Tibial artery (tissue), 4 donors: ENCODE results near the gene COX14.

Experiments used
- DNase-seq, 2 donors: peaks; one replicate each; pipeline ENCODE4 v3.0.0-alpha.2; 2019
- H3K27ac ChIP-seq, 2 donors: fragments of 200-600 bp; sonication (generic) in 1 of 2; 1 replicate in 1 of 2; 2 replicates in 1 of 2; pipeline ENCODE4 v1.5.1; 2018 to 2019; ENCODE audit warnings: mild to moderate bottlenecking in 1 of 2
- H3K27me3 ChIP-seq, 2 donors: fragments of 200-600 bp; sonication (generic) in 1 of 2; one replicate each; pipeline versions ENCODE4 v1.5.1 to v1.6.0; 2016 to 2019
- H3K36me3 ChIP-seq, 3 donors: fragments of 200-600 bp; sonication (generic) in 2 of 3; one replicate each; pipeline ENCODE4 v1.5.1; 2016 to 2019; ENCODE audit warnings: mild to moderate bottlenecking in 2 of 3
- H3K4me1 ChIP-seq, 4 donors: fragments of 200-600 bp; sonication (generic) in 2 of 4; 1 replicate in 3 of 4; 2 replicates in 1 of 4; pipeline ENCODE4 v1.5.1; 2016 to 2019
- H3K4me3 ChIP-seq, 2 donors: fragments of 200-600 bp; sonication (generic) in 1 of 2; 1 replicate in 1 of 2; 2 replicates in 1 of 2; pipeline ENCODE4 v1.5.1; 2018 to 2019; ENCODE audit warnings: mild to moderate bottlenecking in 2 of 2
- H3K9me3 ChIP-seq, 3 donors: fragments of 200-600 bp; sonication (generic) in 1 of 3; one replicate each; pipeline ENCODE4 v1.5.1; 2016 to 2019
- intact Hi-C: fragments of 100-400 bp; cut with DNase I; formaldehyde crosslinking; loops from one replicate; pipeline ENCODE4 v1.15.0; 2023; ENCODE audit warnings: low total_unique reads
- TF ChIP-seq, protein P1 (sequence below), 2 experiments: fragments of 200-600 bp in 1 of 2; fragments of 450-650 bp in 1 of 2; IDR thresholded peaks; one replicate each; pipeline ENCODE4 v1.5.1; 2017 to 2019; ENCODE audit warnings: antibody characterized with exemption in 2 of 2, mild to moderate bottlenecking in 1 of 2, moderate library complexity in 1 of 2

The COX14 gene

DNA sequence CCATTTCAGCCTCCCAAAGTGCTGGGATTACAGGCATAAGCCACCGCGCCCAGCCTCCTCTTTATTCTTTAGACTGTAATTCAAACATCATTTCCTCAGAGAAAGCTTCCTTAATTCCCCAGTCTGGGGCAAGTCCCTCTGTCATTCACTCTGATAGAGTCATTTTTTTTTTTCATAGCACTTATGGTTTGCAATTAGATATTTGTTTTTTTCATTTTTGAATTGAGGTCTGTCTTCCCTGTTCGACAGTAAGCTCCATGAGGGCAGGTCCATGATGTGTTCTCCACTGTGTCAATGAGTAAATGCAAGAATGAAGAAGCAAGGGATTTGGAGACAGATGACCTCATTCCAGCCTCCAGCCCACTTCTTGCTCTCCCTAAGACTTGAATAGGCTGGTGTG is 42.5 kb upstream of the COX14 start:
- intact Hi-C loops: no loop called here
- Histone ChIP-seq H3K27ac (no peak overlapping the region), H3K36me3 (no peaks in the 10 kb centered on the region), H3K27me3 (no peaks in the 10 kb centered on the region), H3K9me3 (no peaks in the 10 kb centered on the region), H3K4me1 (peaks cover 0 to 13% (median 4%) of the 10 kb centered on the region in 4 donors), H3K4me3 (no peak overlapping the region)
- TF ChIP-seq, protein P1, sequence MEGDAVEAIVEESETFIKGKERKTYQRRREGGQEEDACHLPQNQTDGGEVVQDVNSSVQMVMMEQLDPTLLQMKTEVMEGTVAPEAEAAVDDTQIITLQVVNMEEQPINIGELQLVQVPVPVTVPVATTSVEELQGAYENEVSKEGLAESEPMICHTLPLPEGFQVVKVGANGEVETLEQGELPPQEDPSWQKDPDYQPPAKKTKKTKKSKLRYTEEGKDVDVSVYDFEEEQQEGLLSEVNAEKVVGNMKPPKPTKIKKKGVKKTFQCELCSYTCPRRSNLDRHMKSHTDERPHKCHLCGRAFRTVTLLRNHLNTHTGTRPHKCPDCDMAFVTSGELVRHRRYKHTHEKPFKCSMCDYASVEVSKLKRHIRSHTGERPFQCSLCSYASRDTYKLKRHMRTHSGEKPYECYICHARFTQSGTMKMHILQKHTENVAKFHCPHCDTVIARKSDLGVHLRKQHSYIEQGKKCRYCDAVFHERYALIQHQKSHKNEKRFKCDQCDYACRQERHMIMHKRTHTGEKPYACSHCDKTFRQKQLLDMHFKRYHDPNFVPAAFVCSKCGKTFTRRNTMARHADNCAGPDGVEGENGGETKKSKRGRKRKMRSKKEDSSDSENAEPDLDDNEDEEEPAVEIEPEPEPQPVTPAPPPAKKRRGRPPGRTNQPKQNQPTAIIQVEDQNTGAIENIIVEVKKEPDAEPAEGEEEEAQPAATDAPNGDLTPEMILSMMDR (IDR thresholded peaks at IDR 0.05): no peak
- DNase-seq: no peak

DNA sequence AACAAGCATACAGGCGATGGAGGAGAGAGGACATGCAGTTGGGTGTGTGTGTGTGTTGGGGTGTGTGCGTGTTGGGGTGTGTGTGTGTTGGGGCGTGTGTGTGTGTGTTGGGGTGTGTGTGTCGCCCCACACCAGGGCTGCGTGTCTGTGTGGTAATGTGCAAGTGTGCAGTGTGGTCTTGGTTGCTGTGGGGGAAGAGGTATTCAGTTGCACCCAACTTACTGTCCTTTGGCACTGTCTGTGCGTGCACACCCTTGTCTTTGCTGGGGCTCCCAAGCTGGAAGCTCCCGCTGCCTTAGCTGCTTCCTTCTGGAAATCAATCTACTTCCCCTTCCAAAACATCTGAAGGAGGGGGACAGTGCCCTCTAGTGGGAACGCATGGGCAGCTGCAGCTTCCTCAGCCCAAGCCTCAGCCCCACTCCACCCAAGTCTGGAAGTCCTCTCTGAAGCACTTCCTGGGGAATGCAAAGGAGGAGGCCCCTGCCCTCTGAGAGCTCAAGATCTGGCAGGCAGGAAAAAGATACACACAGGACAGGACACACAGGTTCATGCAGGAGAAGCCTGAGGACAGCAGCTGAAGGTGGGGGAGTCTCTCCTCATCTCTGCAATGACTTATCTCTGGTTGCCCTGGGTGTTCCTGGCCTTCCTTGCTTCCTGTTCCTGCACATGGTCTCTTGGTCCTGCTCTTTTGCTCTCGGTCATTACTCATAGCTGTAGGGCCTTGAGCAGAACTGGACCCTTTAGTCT is 41.5 kb upstream of the COX14 start:
- no peaks in the 10 kb centered on the region for H3K9me3 ChIP-seq
- DNase-seq: peak; percentile 69 to 85
- H3K36me3 ChIP-seq: no peaks in the 10 kb centered on the region
- intact Hi-C loops: loop anchor here (1.0 to 5.0 kb wide), 2 partner anchors 31 to 247 kb away; no protein-coding TSS in a partner anchor
- no peaks in the 10 kb centered on the region for H3K27me3 ChIP-seq
- H3K27ac ChIP-seq: no peak overlapping the region
- no peak overlapping the region for H3K4me3 ChIP-seq
- TF ChIP-seq, protein P1 (IDR thresholded peaks at IDR 0.05): peak; percentile 85 to 86
- peaks cover 0 to 19% (median 6%) of the 10 kb centered on the region in 4 donors for H3K4me1 ChIP-seq

DNA sequence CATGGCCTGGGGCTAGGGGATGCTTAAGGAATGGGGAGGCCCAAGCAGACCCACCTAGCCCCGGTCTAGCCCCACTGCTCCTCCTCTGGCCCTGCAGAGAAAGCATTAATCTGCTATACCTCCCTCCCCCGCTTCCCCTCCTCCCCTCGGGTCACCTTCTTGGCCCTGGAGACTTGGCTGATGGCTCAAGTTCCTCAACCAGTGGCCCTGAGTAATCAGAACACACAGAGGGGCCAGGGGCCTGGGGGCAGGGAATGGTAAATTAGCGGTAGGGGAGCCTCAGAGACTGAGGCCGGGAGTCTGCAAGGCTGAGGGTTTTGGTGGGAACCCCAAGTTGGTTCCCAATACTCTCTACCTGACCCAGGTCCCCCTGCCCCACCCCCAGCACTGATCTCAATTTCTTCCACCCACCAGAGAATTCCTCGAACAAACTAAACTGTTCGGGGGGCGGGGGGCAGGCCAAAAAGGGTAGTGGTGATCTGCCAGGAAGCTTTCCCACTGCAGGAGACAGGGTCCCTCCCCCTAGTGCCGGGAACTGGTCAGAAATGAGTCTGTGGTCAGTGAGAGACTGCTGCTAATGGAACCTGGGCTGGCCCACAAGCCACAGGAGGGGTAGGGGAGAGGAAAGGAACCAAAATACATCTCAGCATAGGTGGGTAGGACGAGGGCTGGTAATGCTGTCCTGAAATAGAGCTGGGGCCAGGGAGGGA is 39.7 kb upstream of the COX14 start:
- TF ChIP-seq, protein P1 (IDR thresholded peaks at IDR 0.05): no peak
- intact Hi-C loops: loop anchor here (5.0 kb wide), 1 partner anchor 245 kb away; no protein-coding TSS in a partner anchor
- H3K9me3 ChIP-seq: no peaks in the 10 kb centered on the region
- peaks cover 0 to 7% (median 2%) of the 10 kb centered on the region in 4 donors for H3K4me1 ChIP-seq
- H3K27me3 ChIP-seq: no peaks in the 10 kb centered on the region
- no peak for DNase-seq
- no peak overlapping the region for H3K27ac ChIP-seq
- H3K4me3 ChIP-seq: no peak overlapping the region
- no peaks in the 10 kb centered on the region for H3K36me3 ChIP-seq

DNA sequence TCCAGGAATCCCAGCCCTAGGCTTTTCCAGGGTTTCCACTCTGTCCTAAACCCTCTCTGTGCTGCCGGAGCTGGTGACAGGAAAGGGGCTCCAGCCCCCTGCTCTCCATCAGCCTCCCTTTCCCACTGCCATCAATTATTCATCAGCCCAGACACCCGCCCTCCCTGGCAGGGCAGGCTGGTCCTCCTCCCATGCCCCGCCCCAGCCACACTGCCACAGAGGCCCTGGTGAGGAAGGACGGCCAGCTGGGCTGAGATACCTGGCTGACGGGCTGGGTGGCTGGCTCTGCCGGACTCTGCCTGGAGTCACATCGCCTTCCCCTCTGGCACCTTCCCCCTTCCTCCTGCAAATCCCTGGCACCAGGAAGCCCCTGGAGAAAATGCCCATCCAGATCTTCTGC is 38.8 kb upstream of the COX14 start:
- Histone ChIP-seq H3K27me3 (no peaks in the 10 kb centered on the region), H3K4me3 (no peak overlapping the region), H3K4me1 (peaks cover 0 to 7% (median 2%) of the 10 kb centered on the region in 4 donors), H3K9me3 (no peaks in the 10 kb centered on the region), H3K27ac (no peak overlapping the region), H3K36me3 (no peaks in the 10 kb centered on the region)
- TF ChIP-seq, protein P1 (IDR thresholded peaks at IDR 0.05): no peak
- no peak for DNase-seq
- intact Hi-C loops: loop anchor here (5.0 kb wide), 1 partner anchor 244 kb away; no protein-coding TSS in a partner anchor

DNA sequence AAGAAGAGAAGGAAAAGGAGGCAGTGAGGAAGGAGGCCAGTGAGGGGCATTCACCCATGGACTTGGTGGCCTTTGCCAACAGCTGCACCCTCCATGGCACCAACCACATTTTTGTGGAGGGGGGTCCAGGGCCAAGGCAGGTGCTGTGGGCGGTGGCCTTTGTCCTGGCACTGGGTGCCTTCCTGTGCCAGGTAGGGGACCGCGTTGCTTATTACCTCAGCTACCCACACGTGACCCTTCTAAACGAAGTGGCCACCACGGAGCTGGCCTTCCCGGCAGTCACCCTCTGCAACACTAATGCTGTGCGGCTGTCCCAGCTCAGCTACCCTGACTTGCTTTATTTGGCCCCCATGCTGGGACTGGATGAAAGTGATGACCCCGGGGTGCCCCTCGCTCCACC is 38.3 kb upstream of the COX14 start:
- Histone ChIP-seq H3K27me3 (no peaks in the 10 kb centered on the region), H3K36me3 (no peaks in the 10 kb centered on the region), H3K4me3 (no peak overlapping the region), H3K27ac (no peak overlapping the region), H3K4me1 (peaks cover 0 to 7% (median 2%) of the 10 kb centered on the region in 4 donors), H3K9me3 (no peaks in the 10 kb centered on the region)
- TF ChIP-seq, protein P1 (IDR thresholded peaks at IDR 0.05): no peak
- intact Hi-C loops: loop anchor here (5.0 kb wide), 1 partner anchor 244 kb away; no protein-coding TSS in a partner anchor
- DNase-seq: no peak
